Activated CD4-positive, alpha-beta T cell treated with anti-CD3 and anti-CD28 coated beads, Interleukin-2, Interleukin-6, amounts not matched to agents 100 ng/mL and 50 ng/mL, durations not matched to agents 16 hours and 8 hours (primary cell): ENCODE data around the gene FAM118B.
A peak's percentile ranks its signal among the peaks of the same experiment; 100 is the strongest.

Experiments used
- DNase-seq: peaks from one replicate; pipeline ENCODE4 v3.0.0-alpha.2; 2020

The FAM118B gene

GRCh38 chr11:126186708-126187529 is 24.7 kb upstream of the FAM118B start:
- DNase-seq = no peak

GRCh38 chr11:126188332-126189108 is 23.1 kb upstream of the FAM118B start:
- no peak for DNase-seq

GRCh38 chr11:126189109-126189929 is 22.3 kb upstream of the FAM118B start:
- no peak for DNase-seq

- no peak for DNase-seq
These were observed 20.8 kb upstream of the FAM118B start for GRCh38 chr11:126190792-126191191.

GRCh38 chr11:126191379-126192073 is 20.1 kb upstream of the FAM118B start:
- DNase-seq = no peak

GRCh38 chr11:126192361-126192760 is 19.2 kb upstream of the FAM118B start:
- DNase-seq = no peak

GRCh38 chr11:126193038-126193478 is 18.5 kb upstream of the FAM118B start:
- DNase-seq = no peak

- peak; percentile 41 for DNase-seq
These were observed 17.4 kb upstream of the FAM118B start for GRCh38 chr11:126194121-126194543.

GRCh38 chr11:126195119-126195518 is 16.5 kb upstream of the FAM118B start:
- no peak for DNase-seq

- DNase-seq = no peak
These were observed 14.2 kb upstream of the FAM118B start for GRCh38 chr11:126197277-126197939.

GRCh38 chr11:126198648-126199047 is 12.9 kb upstream of the FAM118B start:
- no peak for DNase-seq

GRCh38 chr11:126202646-126203359 is 8.8 kb upstream of the FAM118B start:
- DNase-seq = no peak

- no peak for DNase-seq
These were observed 6.2 kb upstream of the FAM118B start for GRCh38 chr11:126205359-126205758.

GRCh38 chr11:126207896-126208295 is 3.7 kb upstream of the FAM118B start:
- no peak for DNase-seq

GRCh38 chr11:126210871-126211235 is 729 bp upstream of the FAM118B start:
- no peak for DNase-seq

- DNase-seq = no peak
These were observed 593 bp downstream of the FAM118B start for GRCh38 chr11:126212089-126212660.

GRCh38 chr11:126214441-126214840 is 2.9 kb downstream of the FAM118B start:
- no peak for DNase-seq

GRCh38 chr11:126214841-126215240 is 3.3 kb downstream of the FAM118B start:
- DNase-seq = no peak

- peak; percentile 27 for DNase-seq
These were observed 5.1 kb downstream of the FAM118B start for GRCh38 chr11:126216526-126217305.

GRCh38 chr11:126217491-126217890 is 5.9 kb downstream of the FAM118B start:
- no peak for DNase-seq
